ELF-1 (cell line): ENCODE results near the gene ALKBH5.
A peak's percentile ranks its signal among the peaks of the same experiment; 100 is the strongest.

ENCODE experiments used
- DNase-seq: peaks from one replicate; pipeline ENCODE4 v3.0.0-alpha.2; 2016; ENCODE audit warnings: low read depth, low spot score

The ALKBH5 gene

DNA sequence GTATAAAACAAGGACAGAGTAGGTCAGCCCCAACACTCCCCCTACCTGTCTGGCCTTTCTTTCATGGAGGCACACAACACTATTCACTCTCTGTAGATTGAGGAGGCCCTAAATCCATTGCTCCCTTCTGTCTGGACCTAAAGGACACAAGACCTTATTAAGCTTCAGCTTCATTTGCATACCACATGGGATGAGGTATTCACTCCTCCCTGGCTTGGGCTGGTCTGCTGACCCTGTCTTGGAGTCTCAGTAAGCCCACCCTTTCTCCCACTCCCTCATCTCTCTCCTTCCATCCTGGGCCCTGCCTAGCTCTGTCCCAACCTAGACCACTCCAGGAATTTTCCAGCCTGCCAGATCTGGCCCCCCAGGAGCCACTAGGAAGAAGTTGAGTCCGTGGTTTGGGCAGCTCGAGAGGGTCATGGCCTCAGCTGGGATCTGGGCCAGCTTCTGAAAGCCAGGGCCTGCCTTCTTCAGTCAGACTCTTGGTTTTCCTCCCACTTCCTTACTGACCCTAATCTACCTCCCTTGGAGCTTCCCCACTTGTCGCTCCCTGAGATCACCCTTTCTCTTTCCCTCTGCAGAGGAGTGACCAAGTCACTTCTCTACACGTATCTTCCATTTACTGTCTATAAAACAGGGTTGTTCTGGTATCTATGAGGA, 35.3 kb downstream of the ALKBH5 start:
- no peak for DNase-seq

DNA sequence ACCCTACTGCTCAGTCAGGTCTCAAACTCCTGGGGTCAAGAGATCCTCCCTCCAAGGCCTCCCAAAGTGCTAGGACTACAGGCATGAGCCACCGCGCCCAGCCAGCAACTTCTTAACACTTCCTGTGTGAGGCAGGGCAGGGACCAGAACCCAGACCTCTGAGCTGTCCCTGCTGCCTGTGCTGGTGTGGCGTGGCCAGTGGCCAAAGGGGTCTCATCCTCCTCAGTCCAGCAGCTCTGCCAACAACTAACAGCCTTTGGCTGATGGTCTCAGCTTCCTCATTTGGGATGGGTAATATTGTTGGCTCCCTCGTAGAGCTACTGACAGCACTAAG, 40.4 kb downstream of the ALKBH5 start:
- no peak for DNase-seq

DNA sequence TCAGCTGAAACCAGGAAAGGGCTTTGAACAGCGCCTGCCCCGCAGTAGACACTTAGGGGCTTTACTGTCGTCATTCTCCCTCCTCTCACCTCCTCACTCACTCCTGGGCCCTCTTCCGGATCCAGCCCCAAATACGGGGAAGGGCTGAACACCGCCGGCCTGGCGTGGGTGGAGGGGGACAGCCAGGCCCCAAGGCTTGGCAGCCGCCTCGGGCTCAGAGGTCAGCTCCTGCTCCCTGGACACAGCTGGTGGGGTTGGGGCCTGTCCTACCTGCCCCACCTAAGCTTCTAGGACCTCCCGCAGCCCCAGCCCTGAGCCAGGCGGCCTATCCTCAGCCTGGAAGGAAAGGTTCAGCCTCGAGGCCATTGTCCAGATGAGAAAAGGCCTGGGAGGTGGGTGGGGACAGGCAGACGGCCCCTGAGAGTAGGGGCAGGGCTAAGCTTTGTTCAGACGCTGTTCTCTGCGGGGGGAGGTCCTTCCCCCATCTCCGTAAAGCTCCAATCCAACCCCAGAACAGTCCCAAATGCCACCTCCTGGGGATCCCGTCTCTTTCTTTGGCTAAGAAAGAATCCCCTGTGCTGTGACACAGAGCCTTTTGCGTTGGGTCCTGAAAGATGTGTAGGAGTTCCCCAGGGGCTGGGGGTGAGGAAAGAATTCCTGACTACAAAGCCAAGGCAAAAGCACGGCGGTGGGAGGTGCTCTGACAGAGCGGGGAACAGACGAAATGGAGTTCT, 40.9 kb downstream of the ALKBH5 start:
- peak; percentile 98 for DNase-seq

DNA sequence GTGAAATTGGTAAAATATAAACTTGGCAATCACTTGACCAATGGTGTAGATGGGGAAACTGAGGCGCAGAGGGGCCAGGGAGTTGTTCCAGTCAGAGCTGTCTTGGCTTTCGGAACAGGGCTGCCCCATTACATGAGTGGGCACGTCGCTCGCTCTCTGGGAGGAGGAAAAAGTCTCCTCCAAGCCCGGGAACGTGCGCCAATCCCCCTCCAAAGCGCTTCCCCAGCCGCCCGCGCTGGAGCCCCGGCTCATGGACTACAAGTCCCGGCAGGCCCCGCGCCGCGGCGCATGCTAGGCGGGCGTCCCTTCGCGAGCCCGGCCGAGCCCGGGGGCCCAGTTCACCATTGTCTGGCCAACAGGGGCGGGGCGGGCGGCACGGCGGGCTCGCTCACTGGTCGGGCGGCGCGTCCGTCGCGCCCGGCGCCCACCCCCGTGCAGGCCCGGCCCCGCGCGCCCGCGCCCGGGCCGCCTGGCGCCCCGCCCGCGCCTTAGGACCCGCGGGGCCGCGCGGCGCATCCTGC, 41.6 kb downstream of the ALKBH5 start, which contains the start of gene LLGL1:
LLGL1 (plus strand) TSS at position 515 of the 521 bp plus-strand sequence. CDS start 48 bp downstream, outside the sequence.
- DNase-seq = peak; percentile 96

DNA sequence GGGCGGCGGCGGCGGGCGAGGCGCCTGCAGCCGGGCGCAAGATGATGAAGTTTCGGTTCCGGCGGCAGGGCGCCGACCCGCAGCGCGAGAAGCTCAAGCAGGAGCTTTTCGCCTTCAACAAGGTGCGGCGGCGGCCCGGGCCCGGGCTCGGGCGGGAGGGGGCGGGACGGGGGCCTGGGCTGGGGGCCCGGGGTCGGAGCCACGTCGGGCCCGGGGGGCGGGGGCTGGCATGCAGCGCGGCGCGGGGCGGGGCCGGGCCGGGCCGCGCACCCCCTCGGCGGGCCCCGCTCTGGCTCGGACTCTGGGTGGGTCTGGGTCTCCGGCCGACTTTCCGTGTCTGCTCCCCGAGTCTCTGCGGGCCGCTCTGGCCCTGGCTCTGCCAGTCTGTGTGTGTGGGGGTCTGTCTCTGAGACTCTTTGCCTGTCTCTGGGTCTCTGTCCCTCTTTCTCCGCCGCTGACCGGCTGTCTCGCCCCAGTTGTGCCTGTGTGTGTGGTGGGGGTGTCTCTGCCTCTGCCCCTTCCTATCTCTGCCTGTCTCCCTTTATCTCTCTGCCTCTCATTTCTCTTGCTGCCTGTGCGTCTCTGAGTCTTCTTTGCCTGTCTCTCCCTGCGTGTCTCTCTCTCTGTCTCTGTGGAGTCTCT, 42.1 kb downstream of the ALKBH5 start:
- peak; percentile 27 for DNase-seq

DNA sequence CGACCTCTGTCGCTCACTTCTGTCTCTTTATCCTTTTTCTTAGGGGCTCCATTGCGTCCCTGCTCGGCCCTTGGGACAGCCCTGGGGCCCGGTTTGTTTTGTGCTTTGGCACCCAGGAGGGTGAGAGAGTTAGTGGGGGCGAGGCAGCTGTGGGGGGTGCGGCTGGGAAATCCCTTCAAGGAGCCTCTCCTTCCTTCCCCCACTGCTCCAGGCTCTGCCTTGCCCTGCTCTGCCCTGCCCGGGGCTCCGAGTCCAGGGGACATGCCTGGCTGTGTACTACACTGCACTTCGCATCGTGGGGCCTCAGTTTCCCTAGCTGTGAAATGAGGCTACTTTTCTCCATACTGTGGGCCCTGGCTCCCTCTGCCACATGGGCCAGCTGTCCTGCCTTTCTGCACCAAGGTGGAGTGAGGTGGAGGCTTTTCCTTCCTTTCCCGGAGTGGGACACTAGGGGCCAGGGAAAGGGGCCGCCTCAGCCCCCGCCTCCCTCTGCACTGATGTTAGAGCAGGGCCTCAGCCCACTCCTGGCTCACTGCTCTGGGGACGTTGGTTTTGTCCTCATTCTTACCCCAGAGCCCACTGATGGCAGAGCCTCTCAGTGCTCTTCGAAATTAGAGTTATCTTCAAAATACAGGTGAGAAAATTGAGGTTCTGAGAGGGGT, 42.8 kb downstream of the ALKBH5 start:
- DNase-seq = no peak

DNA sequence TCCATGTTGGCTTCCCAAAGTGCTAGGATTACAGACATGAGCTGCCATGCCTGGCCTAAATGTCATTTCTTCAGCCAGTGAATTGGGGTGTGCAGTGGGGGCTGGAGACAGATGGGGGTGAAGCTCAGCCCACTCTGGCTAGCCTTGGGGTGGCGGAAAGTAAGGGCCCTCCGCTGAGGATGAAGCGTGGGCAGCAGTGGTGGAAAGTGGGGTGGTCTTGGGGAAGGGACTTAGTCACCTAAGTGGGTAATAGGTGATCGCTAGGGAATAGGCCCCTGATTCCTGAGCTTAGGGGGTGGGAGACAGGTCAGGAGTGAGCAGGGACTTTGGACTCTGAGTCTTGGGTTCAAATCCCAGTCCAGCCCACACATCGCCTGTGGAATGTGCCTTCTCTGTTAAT, 44.0 kb downstream of the ALKBH5 start:
- no peak for DNase-seq

DNA sequence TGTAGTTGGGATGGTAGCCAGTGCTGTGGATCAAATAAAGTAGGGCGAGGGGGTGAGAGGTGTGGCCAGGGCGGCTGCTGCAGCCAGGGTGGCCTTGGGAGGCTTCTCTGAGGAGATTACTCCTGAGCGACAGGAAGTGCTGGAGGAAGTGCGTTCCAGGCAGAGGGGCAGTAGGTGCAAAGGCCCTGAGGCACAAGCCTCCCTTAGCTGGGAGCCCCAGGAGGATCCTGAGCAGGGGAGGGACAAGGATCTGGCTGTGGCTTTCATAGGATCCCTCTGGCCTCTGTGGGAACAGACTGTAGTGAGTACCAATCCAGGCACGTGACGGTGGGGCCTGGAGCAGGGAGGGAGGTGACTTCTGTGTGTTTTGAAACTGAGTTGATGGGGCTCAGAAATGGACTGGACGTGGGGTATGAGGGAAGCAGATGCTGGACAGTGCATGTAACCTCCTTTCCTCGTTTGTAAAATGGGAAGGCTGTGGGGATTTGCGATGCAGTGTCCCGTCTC, 44.6 kb downstream of the ALKBH5 start:
- no peak for DNase-seq

DNA sequence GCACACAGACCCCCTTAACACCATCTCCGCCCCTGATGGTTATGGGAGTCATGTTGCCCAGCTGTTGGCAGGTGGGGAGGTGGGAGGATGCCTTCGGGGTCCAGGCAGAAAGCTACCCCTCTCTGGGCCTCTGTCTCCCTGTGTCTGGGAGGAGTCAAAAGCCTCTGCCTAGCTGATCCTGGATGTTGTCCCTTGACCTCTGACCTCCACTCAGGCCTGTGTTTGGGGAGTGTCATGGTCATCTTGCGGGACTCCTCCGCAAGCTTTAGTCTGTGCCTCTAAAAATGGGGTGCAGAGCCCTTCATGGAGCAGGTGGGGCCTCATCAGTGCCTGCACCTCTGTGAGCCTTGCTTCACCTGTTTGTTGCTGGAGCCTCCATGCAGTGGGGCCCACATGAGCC, 45.6 kb downstream of the ALKBH5 start:
- no peak for DNase-seq

DNA sequence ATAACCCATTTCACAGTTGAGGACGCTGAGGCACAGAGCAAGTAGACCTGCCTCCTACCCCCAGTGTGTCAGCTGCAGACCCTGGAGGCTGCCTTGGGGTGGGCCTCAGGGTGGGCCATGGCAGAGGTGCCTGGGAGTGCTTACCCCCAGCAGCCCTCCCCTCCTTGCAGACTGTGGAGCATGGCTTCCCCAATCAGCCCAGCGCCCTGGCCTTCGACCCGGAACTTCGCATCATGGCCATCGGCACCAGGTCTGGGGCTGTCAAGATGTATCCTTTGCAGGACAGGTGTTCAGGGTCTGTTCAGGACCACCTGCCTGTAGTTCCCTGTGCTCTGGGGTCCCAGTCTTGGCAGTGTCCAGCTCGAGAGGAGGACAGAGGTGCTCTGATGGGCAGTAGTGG, 46.1 kb downstream of the ALKBH5 start:
- no peak for DNase-seq

DNA sequence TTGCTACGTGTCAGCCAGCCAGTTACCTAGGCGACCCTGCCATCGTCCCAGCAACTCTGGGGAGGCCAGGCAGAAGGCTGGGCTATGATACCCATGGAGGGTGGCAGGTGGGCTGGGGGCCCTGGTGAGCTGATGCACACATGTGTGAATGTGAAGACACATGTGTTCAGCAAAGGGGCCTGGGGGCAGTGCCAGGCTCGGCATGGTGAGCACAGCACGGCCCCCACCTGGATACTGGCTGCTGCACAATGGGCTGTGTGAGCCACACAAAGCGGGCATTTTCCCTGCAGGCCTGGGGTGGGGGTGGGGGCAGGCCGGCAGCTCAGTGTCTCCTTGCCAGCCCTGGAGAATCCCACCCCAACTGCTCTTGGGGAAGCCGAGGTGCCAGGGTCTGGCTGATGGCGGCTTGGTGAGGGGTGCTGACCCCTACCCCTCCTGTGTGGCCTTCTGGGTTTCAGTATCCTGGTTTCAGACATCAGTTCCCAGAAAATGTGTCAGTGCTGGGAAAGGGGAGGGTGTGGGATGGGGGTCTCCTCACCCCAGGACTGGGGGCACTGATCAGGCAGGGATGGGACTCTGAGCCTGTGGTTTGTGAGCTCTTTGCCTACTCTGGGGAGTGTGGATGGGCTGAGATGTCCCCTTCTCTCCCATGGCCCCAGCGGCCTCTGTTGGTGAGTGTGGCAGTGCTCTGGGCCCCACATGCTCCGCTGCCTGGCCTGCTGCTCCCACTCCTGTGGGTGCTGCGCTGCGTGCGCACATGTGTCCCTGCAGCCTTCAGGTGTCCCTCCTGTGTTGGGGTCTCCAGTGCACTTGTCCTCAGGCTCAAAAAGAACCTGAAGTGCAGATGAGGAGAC, 46.9 kb downstream of the ALKBH5 start:
- no peak for DNase-seq

DNA sequence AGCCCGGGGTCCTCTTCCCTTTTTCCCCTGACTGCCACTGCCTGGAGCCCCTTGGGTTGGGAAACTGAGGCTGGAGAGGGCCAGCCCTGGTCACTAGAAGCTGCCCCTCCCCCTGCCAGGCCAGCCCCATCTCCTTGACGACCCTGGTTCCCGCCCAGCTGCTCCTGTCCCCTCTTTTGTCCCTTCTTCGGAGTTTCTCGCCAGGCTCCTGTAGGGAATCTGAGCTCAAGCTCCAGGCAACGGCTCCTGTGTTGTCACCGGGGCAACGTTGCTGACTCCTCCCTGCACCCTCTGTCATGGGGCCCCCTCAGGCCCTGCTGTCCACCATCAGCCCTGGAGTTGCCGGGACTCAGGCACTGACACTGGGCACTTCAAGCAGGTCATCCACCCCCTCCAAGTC, 47.5 kb downstream of the ALKBH5 start:
- DNase-seq = peak; percentile 57

DNA sequence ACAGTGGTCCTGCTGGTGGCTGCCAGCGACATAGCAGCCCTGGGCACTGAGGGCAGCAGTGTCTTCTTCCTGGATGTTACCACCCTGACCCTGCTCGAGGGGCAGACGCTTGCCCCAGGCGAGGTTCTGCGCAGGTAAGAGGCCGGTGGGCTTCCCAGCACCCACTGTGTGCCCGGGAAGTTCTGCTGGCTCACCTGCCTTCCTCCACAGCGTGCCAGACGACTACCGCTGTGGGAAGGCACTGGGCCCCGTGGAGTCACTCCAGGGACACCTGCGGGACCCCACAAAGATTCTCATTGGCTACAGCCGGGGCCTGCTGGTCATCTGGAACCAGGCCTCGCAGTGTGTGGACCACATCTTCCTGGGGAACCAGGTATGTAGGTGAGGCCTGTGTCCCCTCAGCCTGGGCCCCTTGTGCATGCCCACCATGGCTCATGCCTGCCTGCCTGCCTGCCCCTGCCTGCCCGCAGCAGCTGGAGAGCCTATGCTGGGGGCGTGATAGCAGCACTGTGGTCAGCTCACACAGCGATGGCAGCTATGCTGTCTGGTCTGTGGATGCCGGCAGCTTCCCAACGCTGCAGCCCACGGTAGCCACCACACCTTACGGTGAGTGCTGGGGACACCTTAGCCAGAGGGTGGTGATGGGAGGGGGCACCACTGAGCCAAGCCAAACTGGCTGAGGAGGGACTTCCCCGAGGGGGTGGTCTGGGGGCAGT, 50.3 kb downstream of the ALKBH5 start:
- no peak for DNase-seq

DNA sequence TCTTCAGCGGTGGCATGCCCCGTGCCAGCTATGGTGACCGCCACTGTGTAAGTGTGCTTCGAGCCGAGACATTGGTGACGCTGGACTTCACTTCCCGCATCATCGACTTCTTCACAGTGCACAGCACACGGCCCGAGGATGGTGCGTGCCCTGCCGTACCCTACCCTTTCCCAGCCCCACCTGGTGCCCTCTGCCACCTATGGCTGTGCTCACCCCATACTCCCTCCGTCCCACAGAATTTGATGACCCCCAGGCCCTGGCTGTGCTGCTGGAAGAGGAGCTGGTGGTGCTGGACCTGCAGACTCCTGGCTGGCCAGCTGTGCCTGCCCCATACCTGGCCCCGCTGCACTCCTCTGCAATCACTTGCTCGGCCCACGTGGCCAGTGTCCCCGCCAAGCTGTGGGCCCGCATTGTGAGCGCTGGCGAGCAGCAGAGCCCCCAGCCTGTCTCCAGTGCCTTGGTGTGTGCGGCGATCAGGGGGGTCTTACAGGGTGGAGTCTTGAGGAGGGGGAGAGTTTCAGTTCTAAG, 51.3 kb downstream of the ALKBH5 start:
- DNase-seq = no peak

DNA sequence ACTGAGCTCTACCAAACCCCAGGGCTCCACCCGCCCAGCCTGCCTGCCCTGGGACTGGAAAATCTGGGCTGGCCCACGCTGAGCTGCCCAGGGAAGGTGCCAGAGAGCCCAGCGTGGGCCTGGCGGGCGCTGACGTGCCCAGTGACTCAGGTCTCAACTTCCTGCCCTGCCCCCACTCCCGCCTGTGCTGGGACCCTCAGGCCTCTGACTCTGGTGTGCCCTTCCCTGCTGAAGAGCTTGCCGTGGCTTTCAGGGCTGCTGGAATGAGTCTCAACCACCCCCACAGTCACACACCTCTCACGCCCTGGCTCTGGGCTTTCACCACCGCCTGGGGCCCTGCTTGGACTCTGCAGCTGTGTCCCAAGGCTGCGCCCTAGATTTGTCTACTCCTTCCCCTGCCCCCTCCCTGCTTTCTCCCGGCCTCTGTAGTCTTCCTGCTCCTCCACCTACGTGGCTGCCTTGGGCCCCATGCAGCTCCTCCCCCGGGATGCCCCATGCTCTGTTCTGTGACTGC, 52.2 kb downstream of the ALKBH5 start:
- no peak for DNase-seq

DNA sequence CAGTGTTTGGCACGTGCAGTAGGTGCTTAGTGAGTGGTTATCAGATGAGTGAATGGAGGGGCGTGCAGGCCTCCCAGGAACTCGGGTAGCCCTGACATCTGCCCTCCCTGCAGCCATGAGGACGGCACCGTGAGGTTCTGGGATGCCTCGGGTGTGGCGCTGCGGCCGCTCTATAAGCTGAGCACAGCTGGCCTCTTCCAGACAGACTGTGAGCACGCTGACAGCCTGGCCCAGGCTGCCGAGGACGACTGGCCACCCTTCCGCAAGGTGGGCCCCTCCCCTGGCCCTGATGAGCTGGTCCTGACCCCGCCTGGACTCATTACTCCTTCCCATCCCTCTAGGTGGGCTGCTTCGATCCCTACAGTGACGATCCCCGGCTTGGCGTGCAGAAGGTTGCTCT, 52.9 kb downstream of the ALKBH5 start:
- DNase-seq = no peak

DNA sequence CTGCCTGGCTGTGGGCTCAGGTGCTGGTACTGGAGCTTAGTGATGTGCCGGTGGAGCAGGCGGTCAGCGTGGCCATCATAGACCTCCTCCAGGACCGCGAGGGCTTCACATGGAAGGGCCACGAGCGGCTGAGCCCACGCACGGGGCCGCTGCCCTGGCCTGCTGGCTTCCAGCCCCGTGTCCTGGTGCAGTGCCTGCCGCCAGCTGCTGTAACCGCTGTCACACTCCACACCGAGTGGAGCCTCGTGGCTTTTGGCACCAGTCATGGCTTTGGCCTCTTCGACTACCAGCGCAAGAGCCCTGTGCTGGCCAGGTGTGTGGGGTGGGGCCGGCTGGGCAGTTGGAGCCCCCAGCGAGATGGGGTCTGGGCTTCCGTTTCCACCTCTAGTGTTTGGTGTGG, 53.8 kb downstream of the ALKBH5 start:
- DNase-seq = no peak

DNA sequence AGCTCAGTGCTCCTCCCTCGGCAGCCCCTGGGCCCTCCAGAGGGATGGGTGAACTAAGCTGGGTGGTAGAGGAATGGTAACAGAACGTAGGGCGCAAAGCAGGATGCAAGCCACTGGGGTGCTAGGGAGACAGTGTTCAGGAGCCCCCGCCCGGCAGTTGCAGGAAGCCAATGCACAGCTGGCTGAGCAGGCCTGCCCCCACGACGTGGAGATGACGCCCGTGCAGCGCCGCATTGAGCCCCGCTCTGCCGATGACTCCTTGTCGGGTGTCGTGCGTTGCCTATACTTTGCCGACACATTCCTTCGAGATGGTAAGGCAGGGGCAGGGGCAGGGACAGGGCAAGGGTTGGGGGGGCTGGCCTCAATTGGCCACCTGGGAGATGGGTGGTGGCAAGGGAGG, 54.7 kb downstream of the ALKBH5 start:
- DNase-seq = no peak

DNA sequence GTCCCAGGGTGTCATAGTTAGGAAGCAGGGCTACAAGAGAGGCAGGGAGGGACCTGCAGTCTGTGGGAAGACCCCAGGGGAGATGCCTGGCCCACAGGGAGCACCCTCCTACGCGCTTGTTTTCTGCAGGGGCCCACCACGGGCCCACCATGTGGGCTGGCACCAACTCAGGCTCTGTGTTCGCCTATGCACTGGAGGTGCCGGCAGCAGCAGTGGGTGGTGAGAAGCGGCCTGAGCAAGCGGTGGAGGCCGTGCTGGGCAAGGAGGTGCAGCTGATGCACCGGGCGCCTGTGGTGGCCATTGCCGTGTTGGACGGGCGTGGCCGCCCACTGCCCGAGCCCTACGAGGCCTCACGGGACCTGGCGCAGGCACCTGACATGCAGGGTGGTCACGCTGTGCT, 56.8 kb downstream of the ALKBH5 start:
- DNase-seq = no peak
